Large intestine (tissue), 3 donors: Measurements from ENCODE around the gene FMN1. TPM values are rescaled to one million over a fixed set of nuclear protein-coding genes. Genes with fewer than 3 reads are reported as not detected.

Experiments used
- DNase-seq, 2 donors: peaks; one replicate each; pipeline versions ENCODE4 v3.0.0 to v3.0.0-alpha.2; 2013
- H3K27ac ChIP-seq: one replicate; pipeline ENCODE4 v1.5.1; 2013; ENCODE audit warnings: low read length
- H3K27me3 ChIP-seq: 2 replicates; pipeline ENCODE4 v1.6.1; 2013; ENCODE audit warnings: low read length; ENCODE audit not compliant: control insufficient read depth, insufficient read depth
- H3K36me3 ChIP-seq: 2 replicates; pipeline ENCODE4 v1.6.1; 2013; ENCODE audit warnings: low read length; ENCODE audit not compliant: control insufficient read depth, insufficient read depth
- H3K4me1 ChIP-seq: one replicate; pipeline ENCODE4 v1.6.1; 2013; ENCODE audit warnings: low read length; ENCODE audit not compliant: control insufficient read depth, insufficient read depth
- H3K4me3 ChIP-seq: one replicate; pipeline ENCODE4 v1.5.1; 2013; ENCODE audit warnings: low read length
- H3K9me3 ChIP-seq: one replicate; pipeline ENCODE4 v1.6.1; 2013; ENCODE audit warnings: mild to moderate bottlenecking, low read depth, low read length, moderate library complexity; ENCODE audit not compliant: control insufficient read depth
- WGBS: methylation state at CpG from one replicate; pipeline ENCODE4 v1.1.5; 2013; ENCODE audit warnings: low lambda C conversion rate; ENCODE audit not compliant: insufficient coverage; 5-methylcytosine and 5-hydroxymethylcytosine counted together
- polyA plus RNA-seq: library from polyadenylated mRNA; unstranded; fragments of 120-200 nt; gene quantifications from one replicate; pipeline ENCODE4 v1.2.1, GENCODE V29; 2013

Gene FMN1
- polyA plus RNA-seq, 1 donor, result 0.88 TPM

DNA sequence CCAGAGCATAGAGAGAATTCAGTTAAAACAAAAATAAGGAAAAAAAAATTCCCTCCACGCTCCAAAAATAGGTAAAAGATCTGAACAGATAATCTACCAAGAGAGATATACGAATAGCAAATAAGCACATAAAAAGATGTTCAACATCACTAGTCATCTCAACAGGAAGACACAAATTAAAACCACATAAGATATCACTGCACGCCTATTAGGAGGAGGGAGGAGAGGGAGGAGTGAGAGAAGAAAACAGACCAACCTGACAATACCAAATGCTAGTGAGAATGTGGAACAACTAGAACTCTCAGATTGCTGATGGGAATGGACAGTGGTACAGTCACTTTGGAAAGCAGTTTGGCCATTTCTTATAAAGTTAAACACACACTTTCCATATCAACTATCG is 212.5 kb downstream of the FMN1 start:
- Histone ChIP-seq H3K36me3 (no peaks in the 10 kb centered on the region), H3K9me3 (no peaks in the 10 kb centered on the region), H3K4me1 (no peaks in the 10 kb centered on the region), H3K27ac (no peak overlapping the region), H3K27me3 (no peaks in the 10 kb centered on the region), H3K4me3 (no peak overlapping the region)
- WGBS, result 100% methylated on average over 4 of the region's 4 CpGs
- DNase-seq, result no peak

DNA sequence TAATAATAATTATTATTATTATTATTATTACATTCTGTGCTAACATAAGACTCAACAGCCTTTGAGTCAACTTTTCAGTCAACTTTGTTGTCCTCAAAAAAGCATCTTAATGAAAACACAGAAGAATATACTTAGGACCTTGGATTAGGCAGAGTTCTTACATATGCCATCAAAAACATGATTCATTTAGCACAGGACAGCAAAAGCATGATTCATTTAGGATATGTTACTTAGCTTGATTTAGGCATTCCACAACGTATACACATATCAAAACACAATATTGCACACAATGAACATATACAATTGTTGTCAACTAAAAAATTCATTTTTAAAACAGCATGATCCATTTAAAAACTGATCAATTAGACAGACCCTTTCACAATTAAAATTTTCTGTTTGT is 213.0 kb downstream of the FMN1 start:
- H3K4me3 ChIP-seq, result no peak overlapping the region
- no peaks in the 10 kb centered on the region for H3K9me3 ChIP-seq
- no peaks in the 10 kb centered on the region for H3K36me3 ChIP-seq
- DNase-seq, result no peak
- no peaks in the 10 kb centered on the region for H3K27me3 ChIP-seq
- no CpG with 5 or more reads among the region's 1 CpG for WGBS
- H3K27ac ChIP-seq, result no peak overlapping the region
- no peaks in the 10 kb centered on the region for H3K4me1 ChIP-seq

DNA sequence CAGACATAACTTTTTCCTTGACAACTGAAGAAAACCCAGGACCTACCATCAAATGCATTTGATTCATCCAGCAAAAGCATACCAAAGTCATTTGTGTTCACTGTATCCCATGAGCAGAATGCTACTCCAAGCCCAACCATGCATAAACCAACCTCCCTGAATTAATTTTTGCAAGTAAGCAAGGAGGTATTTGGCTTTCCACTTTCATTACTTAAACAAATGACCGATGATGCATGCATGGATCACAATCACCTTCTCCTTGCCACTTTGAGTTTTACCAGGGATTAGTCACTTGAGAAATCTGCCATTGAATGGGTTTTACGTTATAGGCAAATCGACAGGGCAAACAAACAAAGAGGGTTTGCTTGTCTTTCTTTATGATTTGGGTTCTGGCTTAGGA is 214.8 kb downstream of the FMN1 start:
- H3K9me3 ChIP-seq, result no peaks in the 10 kb centered on the region
- H3K4me3 ChIP-seq, result no peak overlapping the region
- WGBS, result no CpG with 5 or more reads among the region's 3 CpGs
- H3K36me3 ChIP-seq, result no peaks in the 10 kb centered on the region
- DNase-seq, result no peak
- no peak overlapping the region for H3K27ac ChIP-seq
- H3K4me1 ChIP-seq, result no peaks in the 10 kb centered on the region
- peaks cover 2% of the 10 kb centered on the region for H3K27me3 ChIP-seq

DNA sequence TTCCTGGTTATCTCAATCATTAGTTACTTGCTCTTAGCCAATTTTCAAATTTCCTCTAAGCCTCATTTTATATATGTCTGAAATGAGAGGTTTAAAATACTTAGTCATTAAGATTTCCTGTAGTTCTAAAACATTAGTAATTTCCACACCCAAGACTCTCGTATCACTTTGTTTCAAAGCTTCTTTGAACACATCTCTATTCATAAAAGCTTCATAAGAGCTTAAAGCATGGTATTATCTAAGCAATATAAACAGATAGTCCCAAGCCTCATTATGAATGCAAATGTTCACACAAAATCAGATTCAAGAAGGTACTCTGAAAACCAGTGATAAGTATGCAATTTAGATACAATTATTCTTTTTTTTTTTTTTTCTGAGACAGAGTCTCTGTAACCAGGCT is 217.0 kb downstream of the FMN1 start:
- no peak overlapping the region for H3K4me3 ChIP-seq
- H3K27me3 ChIP-seq, result peaks cover 2% of the 10 kb centered on the region
- H3K36me3 ChIP-seq, result no peaks in the 10 kb centered on the region
- DNase-seq, result no peak
- no peaks in the 10 kb centered on the region for H3K9me3 ChIP-seq
- WGBS, result 88% methylated on average over 1 of the region's 1 CpG
- no peaks in the 10 kb centered on the region for H3K4me1 ChIP-seq
- H3K27ac ChIP-seq, result no peak overlapping the region

DNA sequence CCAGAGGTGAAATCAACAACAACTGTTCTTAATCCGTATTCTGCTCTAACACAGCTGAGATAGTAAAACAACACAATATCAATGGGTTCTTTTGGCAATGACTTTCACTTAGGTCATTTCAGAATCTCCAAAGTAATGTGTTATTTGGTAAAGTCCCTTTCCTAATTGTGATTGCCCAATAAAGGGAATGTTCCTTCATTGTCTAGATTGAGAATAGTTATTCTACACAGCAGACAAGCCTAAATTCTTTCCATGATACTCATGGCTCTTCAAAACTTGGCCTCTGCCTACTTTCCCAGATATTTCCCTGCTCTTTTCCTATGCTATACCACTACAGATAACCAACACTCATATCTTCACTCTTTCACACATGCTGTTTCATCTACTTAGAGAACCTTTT is 219.8 kb downstream of the FMN1 start:
- H3K36me3 ChIP-seq, result no peaks in the 10 kb centered on the region
- no peak for DNase-seq
- H3K27me3 ChIP-seq, result peaks cover 2% of the 10 kb centered on the region
- no peak overlapping the region for H3K27ac ChIP-seq
- H3K9me3 ChIP-seq, result no peaks in the 10 kb centered on the region
- H3K4me3 ChIP-seq, result no peak overlapping the region
- no peaks in the 10 kb centered on the region for H3K4me1 ChIP-seq
- WGBS, result no CpG with 5 or more reads among the region's 1 CpG

DNA sequence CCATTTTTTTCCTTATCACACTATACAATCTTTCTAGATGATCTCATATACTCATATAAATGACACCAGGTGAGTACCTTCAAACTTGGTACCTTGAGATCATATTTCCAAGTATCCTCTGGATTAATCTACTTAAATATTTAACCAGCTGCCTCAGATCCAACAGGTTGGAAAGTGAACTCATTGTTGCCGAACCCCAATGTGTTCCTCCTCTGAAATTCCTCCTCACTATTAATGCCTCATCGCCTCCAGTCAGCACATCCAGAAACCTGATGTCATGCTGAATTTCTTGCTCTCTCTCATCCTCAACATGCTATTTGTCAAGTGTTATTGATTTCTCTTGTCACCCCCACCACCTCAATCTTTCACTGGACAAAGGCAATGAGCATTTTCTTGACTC is 221.8 kb downstream of the FMN1 start:
- no peaks in the 10 kb centered on the region for H3K36me3 ChIP-seq
- H3K27ac ChIP-seq, result no peak overlapping the region
- H3K27me3 ChIP-seq, result peaks cover 2% of the 10 kb centered on the region
- no peaks in the 10 kb centered on the region for H3K9me3 ChIP-seq
- DNase-seq, result no peak
- no CpG with 5 or more reads among the region's 2 CpGs for WGBS
- no peaks in the 10 kb centered on the region for H3K4me1 ChIP-seq
- H3K4me3 ChIP-seq, result no peak overlapping the region

DNA sequence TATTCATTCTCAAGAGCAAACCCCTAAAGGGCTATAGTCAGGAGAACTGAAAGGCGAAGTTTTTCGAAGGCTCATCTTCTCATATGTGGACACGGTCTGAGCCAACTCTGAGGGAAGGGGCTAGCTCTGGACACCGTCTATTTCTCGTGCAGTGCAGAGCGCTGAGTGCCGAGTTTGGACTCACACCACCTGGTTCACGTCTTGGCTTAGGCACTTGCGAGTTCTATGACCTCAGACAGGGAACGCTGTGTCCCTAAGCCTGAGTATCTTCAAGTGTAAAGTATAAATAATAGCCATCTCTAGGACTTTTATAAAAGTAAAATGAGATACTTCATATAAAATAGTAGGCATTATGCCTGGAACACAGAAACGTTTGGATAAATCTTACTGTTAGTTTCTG is 223.7 kb downstream of the FMN1 start:
- Histone ChIP-seq H3K27me3 (no peaks in the 10 kb centered on the region), H3K4me3 (no peak overlapping the region), H3K27ac (no peak overlapping the region), H3K4me1 (no peaks in the 10 kb centered on the region), H3K9me3 (no peaks in the 10 kb centered on the region), H3K36me3 (no peaks in the 10 kb centered on the region)
- WGBS, result 43% methylated on average over 1 of the region's 11 CpGs
- no peak for DNase-seq

DNA sequence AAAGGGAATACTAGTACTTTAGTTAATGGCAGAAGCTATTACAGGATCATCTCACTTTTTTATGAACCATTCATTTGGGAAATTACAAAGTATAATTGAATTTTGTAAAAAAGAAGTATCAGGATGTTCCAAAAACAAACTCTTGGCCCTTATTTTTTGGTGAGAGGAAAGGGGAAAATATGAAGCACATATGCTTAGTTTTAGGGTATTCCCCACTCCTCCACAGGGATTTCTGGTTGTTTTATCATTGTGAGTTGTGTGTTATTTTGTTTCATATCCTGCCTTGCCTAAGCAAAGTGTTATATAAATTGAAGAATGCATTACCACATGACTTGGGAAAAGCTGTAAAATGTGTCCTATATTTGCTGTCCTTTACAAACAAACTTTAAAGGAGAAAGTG is 227.0 kb downstream of the FMN1 start:
- no peak overlapping the region for H3K27ac ChIP-seq
- DNase-seq, result no peak
- H3K4me3 ChIP-seq, result no peak overlapping the region
- H3K27me3 ChIP-seq, result no peaks in the 10 kb centered on the region
- H3K4me1 ChIP-seq, result no peaks in the 10 kb centered on the region
- H3K36me3 ChIP-seq, result no peaks in the 10 kb centered on the region
- no peaks in the 10 kb centered on the region for H3K9me3 ChIP-seq

DNA sequence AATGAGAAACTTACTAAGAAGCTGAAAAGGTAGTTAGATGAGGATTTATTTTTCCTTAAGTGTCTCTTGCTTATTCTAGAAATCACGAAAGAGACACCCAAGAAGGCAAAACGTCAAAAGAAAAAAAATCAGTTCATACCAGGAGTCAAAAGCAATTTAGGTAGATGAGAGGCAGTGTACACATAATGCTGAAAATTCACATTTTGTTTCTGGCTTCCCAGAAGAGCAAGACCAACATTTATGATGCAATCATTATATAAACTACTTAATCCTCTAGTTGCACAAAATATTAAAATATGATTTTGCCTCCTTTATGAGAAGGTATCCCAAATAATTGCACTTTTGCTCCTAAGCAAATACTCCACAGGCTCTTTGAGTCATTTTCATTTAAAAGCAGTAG is 228.0 kb downstream of the FMN1 start:
- no peak overlapping the region for H3K4me3 ChIP-seq
- 100% methylated on average over 2 of the region's 2 CpGs for WGBS
- no peak overlapping the region for H3K27ac ChIP-seq
- H3K4me1 ChIP-seq, result no peaks in the 10 kb centered on the region
- DNase-seq, result no peak
- H3K36me3 ChIP-seq, result no peaks in the 10 kb centered on the region
- no peaks in the 10 kb centered on the region for H3K9me3 ChIP-seq
- H3K27me3 ChIP-seq, result no peaks in the 10 kb centered on the region

DNA sequence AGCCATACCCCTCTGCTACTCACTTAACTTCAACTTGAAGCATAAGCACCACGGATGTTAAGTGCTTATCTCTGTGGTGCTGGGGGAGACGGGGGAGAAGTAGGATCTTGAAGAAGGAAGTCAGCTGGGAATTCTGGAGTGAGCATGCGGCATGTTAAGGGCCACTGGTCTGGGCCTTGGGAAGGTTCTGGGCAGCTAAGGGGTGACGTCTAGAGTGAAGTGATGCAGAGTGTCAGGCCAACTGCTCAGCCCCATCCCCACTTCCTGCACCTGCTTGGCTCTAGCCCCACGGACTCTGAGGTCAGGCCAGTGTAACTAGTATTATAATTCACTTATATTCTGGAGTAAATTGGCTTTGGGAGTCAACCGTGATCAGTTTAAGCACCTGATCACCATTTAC is 228.6 kb downstream of the FMN1 start:
- Histone ChIP-seq H3K36me3 (no peaks in the 10 kb centered on the region), H3K4me3 (no peak overlapping the region), H3K4me1 (no peaks in the 10 kb centered on the region), H3K27me3 (no peaks in the 10 kb centered on the region), H3K9me3 (no peaks in the 10 kb centered on the region), H3K27ac (no peak overlapping the region)
- WGBS, result 80% methylated on average over 1 of the region's 6 CpGs
- DNase-seq, result no peak

DNA sequence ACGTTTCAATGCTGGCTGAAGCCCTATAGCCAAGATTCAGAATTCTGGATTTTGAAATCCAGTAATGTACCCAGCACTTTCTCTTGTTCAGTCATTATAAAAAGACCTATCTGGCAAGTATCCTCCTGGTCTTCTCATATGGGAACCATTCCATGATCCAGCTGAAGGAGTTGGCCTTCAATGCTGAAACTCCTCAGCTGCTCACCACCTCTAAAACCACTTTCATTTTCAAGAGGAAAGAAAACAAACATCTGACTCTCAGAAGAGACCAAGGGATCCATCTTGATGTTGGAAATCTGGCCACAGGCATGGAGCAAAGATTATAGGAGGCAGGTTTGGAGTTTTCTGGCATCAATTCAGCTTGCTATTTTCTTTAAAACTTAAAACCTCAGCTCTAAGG is 235.4 kb downstream of the FMN1 start:
- WGBS, result no CpG with 5 or more reads among the region's 1 CpG
- no peak overlapping the region for H3K4me3 ChIP-seq
- no peaks in the 10 kb centered on the region for H3K36me3 ChIP-seq
- DNase-seq, result no peak
- no peaks in the 10 kb centered on the region for H3K9me3 ChIP-seq
- H3K27ac ChIP-seq, result no peak overlapping the region
- no peaks in the 10 kb centered on the region for H3K4me1 ChIP-seq
- no peaks in the 10 kb centered on the region for H3K27me3 ChIP-seq
